Measurements from ENCODE around the gene PGBD5.

Gene PGBD5

DNA sequence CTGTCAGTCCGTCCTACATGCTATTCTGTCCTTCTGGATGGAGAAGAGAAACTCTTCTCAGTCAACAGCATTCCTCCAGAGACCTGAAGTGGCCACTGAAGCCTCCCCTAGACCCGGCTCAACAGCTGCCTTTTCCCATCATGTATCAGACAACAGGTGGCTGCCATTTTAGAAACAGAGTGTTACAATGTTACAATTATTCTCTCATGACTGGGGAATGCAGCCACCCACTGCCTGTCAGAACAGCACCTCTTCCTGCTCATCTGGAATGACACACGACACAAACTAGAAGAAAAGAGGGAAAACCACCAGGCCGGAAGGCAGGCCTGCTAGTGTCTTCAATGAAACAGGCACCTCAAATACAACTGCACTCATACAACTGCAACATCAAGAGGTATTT, 105.3 kb downstream of the PGBD5 start:
- H3K4me3 ChIP-seq (ENCODE audit: low read depth, low read length): no peak overlapping the region
- DNase-seq (ENCODE audit: low read depth, low spot score): no peak
- POLR2A ChIA-PET: no interaction called here
- CTCF ChIA-PET: no interaction called here
- TF ChIP-seq, protein P1, sequence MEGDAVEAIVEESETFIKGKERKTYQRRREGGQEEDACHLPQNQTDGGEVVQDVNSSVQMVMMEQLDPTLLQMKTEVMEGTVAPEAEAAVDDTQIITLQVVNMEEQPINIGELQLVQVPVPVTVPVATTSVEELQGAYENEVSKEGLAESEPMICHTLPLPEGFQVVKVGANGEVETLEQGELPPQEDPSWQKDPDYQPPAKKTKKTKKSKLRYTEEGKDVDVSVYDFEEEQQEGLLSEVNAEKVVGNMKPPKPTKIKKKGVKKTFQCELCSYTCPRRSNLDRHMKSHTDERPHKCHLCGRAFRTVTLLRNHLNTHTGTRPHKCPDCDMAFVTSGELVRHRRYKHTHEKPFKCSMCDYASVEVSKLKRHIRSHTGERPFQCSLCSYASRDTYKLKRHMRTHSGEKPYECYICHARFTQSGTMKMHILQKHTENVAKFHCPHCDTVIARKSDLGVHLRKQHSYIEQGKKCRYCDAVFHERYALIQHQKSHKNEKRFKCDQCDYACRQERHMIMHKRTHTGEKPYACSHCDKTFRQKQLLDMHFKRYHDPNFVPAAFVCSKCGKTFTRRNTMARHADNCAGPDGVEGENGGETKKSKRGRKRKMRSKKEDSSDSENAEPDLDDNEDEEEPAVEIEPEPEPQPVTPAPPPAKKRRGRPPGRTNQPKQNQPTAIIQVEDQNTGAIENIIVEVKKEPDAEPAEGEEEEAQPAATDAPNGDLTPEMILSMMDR (IDR thresholded peaks at IDR 0.05; ENCODE audit: insufficient read depth, low read length, missing control alignments): no peak

DNA sequence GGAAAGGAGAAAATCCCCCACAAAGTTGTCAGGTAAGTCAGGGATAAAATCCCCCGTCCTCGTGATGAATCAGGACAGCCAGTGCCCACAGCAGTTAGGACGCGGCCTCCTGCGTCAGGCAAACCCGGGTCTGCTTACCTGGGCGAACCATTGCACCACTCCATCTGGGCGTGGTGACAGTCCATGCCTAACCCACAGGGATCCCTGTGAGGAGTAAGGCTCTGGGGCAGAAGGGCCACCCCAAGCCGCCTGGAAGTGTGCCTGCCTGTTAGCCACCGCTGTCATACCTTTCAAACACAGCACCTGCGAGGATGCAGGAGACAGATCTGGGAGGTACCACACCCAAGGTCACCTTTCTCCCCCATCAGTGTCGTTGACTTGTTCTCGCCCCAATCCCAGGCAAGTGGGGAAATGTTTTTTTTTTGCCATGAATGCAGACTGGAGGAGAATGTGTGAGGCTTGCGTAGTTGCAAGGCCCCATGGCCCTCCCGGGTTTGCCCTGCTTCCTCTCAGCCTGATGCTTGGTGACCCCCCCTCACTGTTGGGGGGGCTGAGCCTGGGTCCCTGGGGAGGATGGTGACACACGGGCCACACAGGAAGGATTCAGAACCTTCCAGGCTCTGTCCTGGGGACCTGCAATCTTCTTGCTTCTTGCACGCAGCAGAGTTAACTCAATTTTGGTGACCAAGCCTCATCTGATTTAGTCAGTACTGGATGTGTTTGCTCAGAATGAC, 107.0 kb downstream of the PGBD5 start:
- ChIA-PET CTCF (interaction anchor here (0.6 kb wide), 1 partner anchor 705 kb away, joined by 3 read pairs; no protein-coding TSS in a partner anchor), POLR2A (no interaction called here)
- no peak for DNase-seq (ENCODE audit: low read depth, low spot score)
- no peak overlapping the region for H3K4me3 ChIP-seq (ENCODE audit: low read depth, low read length)
- TF ChIP-seq, protein P1 (IDR thresholded peaks at IDR 0.05; ENCODE audit: insufficient read depth, low read length, missing control alignments): no peak

DNA sequence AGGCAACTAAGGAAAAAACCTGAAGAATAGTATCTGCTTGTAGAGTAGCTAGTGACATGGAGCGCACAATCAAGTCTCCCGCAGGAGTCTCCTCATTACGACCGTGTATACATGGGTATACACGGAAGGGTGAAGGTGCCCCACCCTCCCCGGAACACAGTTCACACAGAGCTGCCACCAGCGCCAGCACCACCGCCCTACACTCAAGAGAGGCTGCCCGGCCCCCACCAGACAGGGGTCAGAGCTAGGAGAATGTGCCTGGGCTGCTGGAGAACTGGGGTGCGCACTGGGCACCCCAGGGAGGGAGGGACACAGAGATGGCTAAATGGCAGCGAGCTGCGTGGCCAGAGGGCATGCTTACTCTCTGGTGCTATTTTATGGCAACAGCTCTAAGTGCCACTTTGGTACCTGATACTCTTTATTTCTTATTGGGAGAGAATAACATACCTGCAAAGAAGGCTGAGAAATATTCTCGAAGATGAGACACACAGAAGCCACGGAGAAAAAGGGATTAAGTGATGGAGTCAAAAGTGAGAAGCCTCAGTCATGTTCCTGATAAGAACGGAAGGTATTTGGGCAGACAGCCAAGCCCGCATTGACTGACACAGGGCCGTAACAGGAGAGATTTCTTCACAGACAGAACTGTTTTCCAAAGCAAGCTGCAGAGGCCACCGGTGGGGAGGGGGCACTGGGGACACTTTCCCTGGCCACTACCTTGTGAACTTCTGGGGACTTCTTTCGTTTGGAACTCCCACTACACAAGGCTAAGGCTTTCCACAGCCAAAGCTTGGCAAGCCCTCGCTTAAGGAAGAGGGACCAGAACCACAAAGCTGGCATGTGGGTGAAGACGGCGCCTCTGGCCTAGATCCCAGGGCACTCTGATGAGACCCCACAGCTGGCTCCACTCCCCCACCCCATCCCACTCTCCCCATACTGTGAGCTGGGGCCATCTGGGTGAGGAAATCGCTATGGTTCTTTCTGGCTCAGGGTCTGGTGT, 108.0 kb downstream of the PGBD5 start:
- POLR2A ChIA-PET: no interaction called here
- no peak overlapping the region for H3K4me3 ChIP-seq (ENCODE audit: low read depth, low read length)
- CTCF ChIA-PET: interaction anchor here (0.6 kb wide), 1 partner anchor 704 kb away, joined by 3 read pairs; no protein-coding TSS in a partner anchor
- DNase-seq (ENCODE audit: low read depth, low spot score): no peak
- TF ChIP-seq, protein P1 (IDR thresholded peaks at IDR 0.05; ENCODE audit: insufficient read depth, low read length, missing control alignments): no peak

DNA sequence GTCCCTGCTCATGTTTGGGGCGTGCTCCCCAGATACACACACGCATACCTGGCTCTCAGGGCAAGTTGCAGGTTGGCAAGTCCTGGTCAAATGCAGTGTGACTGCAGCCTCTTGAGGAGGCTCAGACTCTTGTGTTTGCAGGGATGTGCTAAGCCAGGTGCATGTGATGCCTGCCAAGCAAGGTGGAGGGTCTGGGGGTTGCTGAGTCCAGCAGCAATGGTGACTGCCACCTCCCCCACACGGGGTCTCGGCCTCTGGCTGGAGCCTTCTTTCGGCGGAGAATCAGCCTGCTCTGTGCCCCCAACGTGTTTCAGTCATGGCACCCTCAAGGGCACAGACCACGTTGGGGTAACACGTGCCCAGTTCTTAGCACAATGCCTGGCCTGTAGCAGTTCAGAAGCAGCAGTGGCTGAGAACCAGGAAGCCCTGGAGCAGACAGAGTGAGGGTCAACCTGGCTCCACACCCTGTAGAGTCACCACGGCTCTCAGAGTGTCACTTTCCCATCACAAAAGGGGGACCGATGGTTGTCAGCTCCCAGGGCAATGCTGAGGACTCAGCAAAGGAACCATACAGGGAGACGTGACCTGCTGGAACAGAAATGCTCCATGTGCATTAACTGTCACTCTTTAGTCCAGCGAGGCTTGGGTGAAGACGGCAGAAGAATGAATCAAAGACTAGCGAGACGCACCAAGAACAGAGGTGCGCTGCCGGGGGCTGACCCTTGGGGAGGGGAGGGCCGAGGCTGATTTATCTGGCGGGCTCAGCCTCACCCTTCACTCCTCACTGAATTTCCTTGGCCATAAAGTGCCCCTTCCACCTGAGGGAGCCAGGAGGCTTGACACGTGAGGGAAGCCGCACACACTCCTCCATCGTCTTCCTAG, 109.0 kb downstream of the PGBD5 start:
- H3K4me3 ChIP-seq (ENCODE audit: low read depth, low read length): no peak overlapping the region
- TF ChIP-seq, protein P1 (IDR thresholded peaks at IDR 0.05; ENCODE audit: insufficient read depth, low read length, missing control alignments): no peak
- ChIA-PET CTCF (no interaction called here), POLR2A (no interaction called here)
- no peak for DNase-seq (ENCODE audit: low read depth, low spot score)

DNA sequence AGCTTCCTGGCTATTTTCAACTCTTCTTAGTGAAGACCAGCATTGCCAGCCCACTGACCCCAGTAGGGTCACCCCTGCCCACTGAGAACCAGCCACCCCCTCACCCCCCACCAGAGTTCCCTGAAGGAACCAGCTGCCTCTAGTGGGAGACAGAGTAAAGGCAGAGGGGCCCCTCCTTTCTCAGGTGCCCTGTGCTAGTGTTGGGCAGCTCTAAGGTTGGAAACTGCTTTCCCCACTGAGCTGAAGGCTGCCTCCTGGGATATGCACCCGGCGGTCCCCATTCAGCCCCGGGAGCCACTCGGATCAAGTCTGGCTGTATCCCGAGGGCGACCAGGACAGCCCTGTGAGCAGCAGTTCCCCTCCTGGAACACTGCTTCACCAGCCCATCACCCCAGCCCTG, 111.0 kb downstream of the PGBD5 start:
- ChIA-PET POLR2A (no interaction called here), CTCF (interaction anchor here (0.7 to 2.0 kb wide), 3 partner anchors 10 to 654 kb away, joined by 3 to 6 read pairs (median 6); no protein-coding TSS in a partner anchor)
- H3K4me3 ChIP-seq (ENCODE audit: low read depth, low read length): no peak overlapping the region
- no peak for DNase-seq (ENCODE audit: low read depth, low spot score)
- TF ChIP-seq, protein P1 (IDR thresholded peaks at IDR 0.05; ENCODE audit: insufficient read depth, low read length, missing control alignments): no peak
